GM10847 (cell line): ENCODE data around the gene PXDN.

Experiments used
- POLR2A ChIP-seq: IDR thresholded peaks from 2 replicates; pipeline ENCODE4 v1.6.1; 2011; ENCODE audit not compliant: insufficient read length; ENCODE audit errors: extremely low read depth

The PXDN gene

DNA sequence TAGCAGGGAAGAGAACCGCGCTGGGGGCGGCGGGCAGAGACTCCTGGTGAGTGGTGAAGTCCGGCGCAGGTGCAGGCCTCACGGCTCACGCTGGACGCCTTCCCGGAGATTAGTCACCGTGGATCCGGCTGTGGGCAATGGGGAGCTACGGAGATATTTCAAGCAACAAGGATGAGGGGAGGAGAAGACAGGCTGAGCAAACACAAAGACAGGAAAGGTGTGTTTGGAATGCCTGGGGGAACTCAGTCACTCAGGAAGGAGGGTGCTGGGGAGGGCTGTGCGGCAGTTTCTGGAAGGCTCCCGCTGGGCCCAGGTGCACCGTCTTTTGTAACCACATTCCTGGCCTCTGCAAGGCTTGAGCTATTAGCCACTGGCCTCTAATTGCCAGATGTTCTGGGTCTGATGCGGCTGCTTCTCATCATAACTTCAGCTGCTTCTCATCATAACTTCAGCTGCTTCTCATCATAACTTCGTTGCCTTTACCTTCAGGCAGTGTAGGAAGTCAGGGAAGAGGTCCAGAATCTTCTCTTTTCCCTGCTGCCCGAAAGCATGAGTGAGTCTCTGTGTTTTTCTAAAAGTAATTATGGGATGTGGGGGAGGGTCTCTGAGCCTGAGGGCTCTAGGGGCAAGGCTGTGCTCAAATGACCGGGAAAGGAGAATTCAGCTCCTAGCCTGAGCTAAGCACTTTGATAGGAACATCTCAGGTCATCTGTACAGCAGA, 118.9 kb downstream of the PXDN start:
- no peak for TF ChIP-seq POLR2A

GRCh38 chr2:1623906-1624445, 120.3 kb downstream of the PXDN start:
- no peak for TF ChIP-seq POLR2A

DNA sequence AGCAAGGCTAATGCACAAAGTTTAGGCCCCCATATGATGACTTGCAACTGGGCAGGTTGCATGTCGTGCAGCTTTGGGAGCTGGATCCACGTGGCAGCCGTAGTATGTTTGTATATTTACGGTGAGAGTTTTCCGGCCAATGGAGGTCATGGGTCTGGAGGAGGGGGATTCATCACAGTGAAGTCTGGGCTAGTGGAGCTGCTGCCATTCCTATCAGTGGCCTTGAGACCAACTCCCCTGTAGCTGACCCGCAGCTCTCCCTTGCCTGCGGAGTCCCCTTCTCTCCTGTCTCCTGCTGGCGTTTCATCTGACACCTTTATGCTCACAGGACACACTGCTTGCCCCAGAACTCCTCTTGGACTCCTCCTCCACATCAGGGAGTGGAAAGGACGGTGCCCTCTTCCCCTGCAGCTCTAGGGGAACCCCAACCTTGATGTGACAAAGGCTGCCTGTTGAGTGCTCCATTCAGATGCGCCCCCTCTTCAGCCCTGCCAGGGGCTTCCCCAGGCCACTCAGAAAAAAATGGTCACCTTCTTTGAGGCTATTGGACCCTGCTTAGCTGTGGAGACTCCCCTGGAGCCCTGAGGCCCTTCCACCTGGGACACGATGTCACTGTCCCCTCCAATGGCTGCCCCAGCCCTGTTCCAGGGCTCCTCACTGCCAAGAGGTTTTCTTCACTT, 121.7 kb downstream of the PXDN start:
- TF ChIP-seq POLR2A = no peak

DNA sequence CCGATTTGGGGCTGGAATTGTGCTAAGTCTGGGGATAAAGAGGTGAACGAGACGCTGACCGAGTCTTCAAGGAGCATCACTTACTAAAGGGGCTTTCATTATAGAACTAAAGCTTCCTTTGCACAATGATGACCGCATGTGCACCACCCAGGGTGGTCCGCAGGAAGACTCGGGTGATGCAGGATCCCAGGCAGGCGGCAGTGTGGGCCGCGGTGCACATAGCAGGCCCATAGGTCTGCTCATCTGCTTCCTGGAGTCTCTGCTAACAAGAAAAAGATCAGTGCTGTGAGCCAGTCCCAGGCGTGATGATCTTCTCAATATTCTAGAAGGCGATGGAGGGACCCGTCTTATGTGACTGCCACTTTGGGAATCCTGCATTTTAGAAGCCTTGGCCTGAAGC, 122.8 kb downstream of the PXDN start:
- TF ChIP-seq POLR2A = no peak

GRCh38 chr2:1621041-1621440, 123.3 kb downstream of the PXDN start:
- TF ChIP-seq POLR2A = no peak

DNA sequence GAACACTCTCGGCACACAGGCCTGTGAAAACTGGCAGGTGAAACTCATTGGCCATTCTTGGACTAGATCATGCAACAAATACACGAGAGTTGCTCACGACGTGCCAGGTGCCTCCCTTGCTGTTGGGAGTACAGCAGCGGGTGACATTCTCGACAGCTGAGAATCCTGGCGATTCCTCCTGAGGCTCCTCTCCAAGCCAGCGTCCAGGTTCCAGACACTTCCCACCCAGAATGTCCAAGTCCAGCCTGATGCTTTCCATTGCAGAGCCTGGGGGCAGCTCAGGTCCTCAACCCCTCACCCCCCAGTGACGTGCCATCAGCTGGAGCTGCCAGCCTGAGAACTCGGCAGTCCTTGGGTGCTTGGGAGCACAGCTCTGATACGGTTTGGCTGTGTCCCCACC, 124.2 kb downstream of the PXDN start:
- no peak for TF ChIP-seq POLR2A

GRCh38 chr2:1619556-1619955, 124.8 kb downstream of the PXDN start:
- TF ChIP-seq POLR2A = no peak

- TF ChIP-seq POLR2A = no peak
Observed at GRCh38 chr2:1618974-1619373, 125.3 kb downstream of the PXDN start.

- TF ChIP-seq POLR2A = no peak
Observed at GRCh38 chr2:1618191-1618961, 125.9 kb downstream of the PXDN start.

DNA sequence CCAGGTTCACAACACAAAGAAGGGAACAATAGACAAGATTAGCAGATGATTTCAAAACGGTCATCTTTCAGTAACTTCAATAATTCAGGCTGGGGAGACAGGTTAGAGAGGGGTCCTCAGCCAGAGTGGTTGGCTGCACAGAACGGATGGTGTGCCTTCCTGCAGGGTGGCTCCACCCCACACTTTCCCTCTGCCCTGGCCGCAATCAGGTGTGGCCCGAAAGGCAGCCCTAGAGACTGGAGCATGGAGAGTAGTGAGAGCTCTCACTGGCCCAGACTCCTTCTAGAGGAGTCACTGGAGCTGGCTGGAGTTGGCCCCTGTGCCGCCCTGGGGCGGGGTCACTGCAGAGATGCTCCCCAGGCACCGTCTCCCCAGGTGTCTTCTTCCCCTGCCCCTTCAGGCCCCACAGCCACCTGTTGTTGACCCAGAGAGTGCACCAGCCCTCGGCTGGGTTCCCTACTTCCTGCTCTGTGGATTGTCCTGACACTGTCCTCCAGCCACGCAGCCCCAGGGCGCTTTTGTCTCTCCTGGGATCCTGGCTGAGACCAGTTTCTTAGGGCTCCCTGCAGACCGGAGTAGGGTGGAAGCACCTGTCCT, 126.8 kb downstream of the PXDN start:
- TF ChIP-seq POLR2A = no peak

- TF ChIP-seq POLR2A = no peak
Observed at GRCh38 chr2:1614564-1614963, 129.8 kb downstream of the PXDN start.

DNA sequence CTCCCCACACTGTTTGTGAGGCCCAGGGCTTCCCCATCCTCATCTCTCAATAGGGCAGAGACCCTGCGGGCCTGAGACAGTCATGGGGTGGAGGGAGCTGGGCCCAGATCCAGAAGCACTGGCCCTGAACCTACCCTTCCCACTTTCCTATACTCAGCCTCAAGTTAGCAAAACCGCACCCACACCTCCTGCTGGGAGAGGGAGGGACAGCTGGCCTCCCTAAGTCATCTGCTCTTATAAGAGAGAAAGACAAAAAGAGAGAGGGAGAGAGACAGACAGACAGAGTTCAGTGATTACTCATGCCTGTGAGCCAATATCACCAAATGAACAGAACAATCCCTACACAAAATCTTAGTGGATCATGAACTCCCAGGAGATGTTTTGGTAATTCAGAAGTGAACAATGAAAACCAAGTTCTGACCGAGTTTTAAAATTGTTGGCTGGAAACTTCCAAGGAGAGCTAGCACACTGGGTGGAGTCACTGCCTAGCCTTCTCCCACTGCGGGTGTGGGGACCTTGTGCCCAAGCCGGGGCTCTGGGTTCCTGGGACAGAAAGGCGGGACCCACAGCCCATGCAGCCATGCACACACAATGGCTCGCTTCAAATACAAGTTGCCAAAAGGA, 130.5 kb downstream of the PXDN start:
- no peak for TF ChIP-seq POLR2A

GRCh38 chr2:1613078-1613445, 131.3 kb downstream of the PXDN start:
- TF ChIP-seq POLR2A = no peak

GRCh38 chr2:1612391-1613077, 131.8 kb downstream of the PXDN start:
- no peak for TF ChIP-seq POLR2A
